Measurements from ENCODE around the gene SAAL1. TPM values are rescaled to one million over a fixed set of nuclear protein-coding genes. Genes with fewer than 3 reads are reported as not detected.

Gene SAAL1
- total RNA-seq, 1 experiment from 2014 or later = 32.1 TPM

GRCh38 chr11:18061351-18061750 lies 44.5 kb downstream of the SAAL1 start:
- no peaks in the 10 kb centered on the region for H3K9me2 ChIP-seq (ENCODE audit: insufficient read depth)
- H3K79me2 ChIP-seq (ENCODE audit: low read depth) = no peaks in the 10 kb centered on the region
- H3K9me3 ChIP-seq (ENCODE audit: insufficient read depth, low read depth) = no peaks in the 10 kb centered on the region
- intact Hi-C loops (cut with micrococcal nuclease; ENCODE audit: unreplicated experiment) = no loop called here
- ChIA-PET CTCF (no interaction called here), POLR2A (ENCODE audit: unreplicated experiment) (no interaction called here)
- no peaks in the 10 kb centered on the region for H3K36me3 ChIP-seq (ENCODE audit: low read depth)
- H3K4me2 ChIP-seq = no peak overlapping the region
- no TSS peak for BruUV-seq (replicated peaks)
- no peaks in the 10 kb centered on the region for H4K20me1 ChIP-seq (ENCODE audit: insufficient read depth)
- DNase-seq = no peak
- H3F3A ChIP-seq (ENCODE audit: insufficient read depth, low read depth) = no peaks in the 10 kb centered on the region
- no peak overlapping the region for H2AFZ ChIP-seq
- no peaks in the 10 kb centered on the region for H3K27me3 ChIP-seq (ENCODE audit: insufficient read depth, low read depth)
- no peaks in the 10 kb centered on the region for H3K4me1 ChIP-seq (replicated peaks; ENCODE audit: insufficient read depth)
- no peak overlapping the region for H3K27ac ChIP-seq
- TF ChIP-seq EZH2 (IDR thresholded peaks at IDR 0.05; ENCODE audit: low read depth) = no peak
- TF ChIP-seq CTCF (conservative IDR thresholded peaks at IDR 0.05) = no peak
- no peak overlapping the region for H3K4me3 ChIP-seq

- Histone ChIP-seq H3K9me3 (ENCODE audit: insufficient read depth, low read depth) (no peaks in the 10 kb centered on the region), H3K4me1 (replicated peaks; ENCODE audit: insufficient read depth) (no peaks in the 10 kb centered on the region), H4K20me1 (ENCODE audit: insufficient read depth) (no peaks in the 10 kb centered on the region), H3K27me3 (ENCODE audit: insufficient read depth, low read depth) (no peaks in the 10 kb centered on the region), H3K9me2 (ENCODE audit: insufficient read depth) (0 out of 2 replicates have a peak, but pooled peaks cover 4% of the 10 kb centered on the region), H3K27ac (no peak overlapping the region), H2AFZ (no peak overlapping the region), H3F3A (ENCODE audit: insufficient read depth, low read depth) (no peaks in the 10 kb centered on the region), H3K36me3 (ENCODE audit: low read depth) (no peaks in the 10 kb centered on the region), H3K4me2 (no peak overlapping the region), H3K79me2 (ENCODE audit: low read depth) (no peaks in the 10 kb centered on the region), H3K4me3 (no peak overlapping the region)
- DNase-seq = no peak
- BruUV-seq (replicated peaks) = no TSS peak
- TF ChIP-seq CTCF (conservative IDR thresholded peaks at IDR 0.05) (no peak), EZH2 (IDR thresholded peaks at IDR 0.05; ENCODE audit: low read depth) (no peak)
- intact Hi-C loops (cut with micrococcal nuclease; ENCODE audit: unreplicated experiment) = no loop called here
- ChIA-PET POLR2A (ENCODE audit: unreplicated experiment) (no interaction called here), CTCF (no interaction called here)
Measured at GRCh38 chr11:18056561-18057181, 49.2 kb downstream of the SAAL1 start.

- Histone ChIP-seq H3K4me2 (no peak overlapping the region), H4K20me1 (ENCODE audit: insufficient read depth) (no peaks in the 10 kb centered on the region), H3F3A (ENCODE audit: insufficient read depth, low read depth) (no peaks in the 10 kb centered on the region), H3K36me3 (ENCODE audit: low read depth) (no peaks in the 10 kb centered on the region), H3K9me2 (ENCODE audit: insufficient read depth) (0 out of 2 replicates have a peak, but pooled peaks cover 4% of the 10 kb centered on the region), H2AFZ (no peak overlapping the region), H3K9me3 (ENCODE audit: insufficient read depth, low read depth) (no peaks in the 10 kb centered on the region), H3K27me3 (ENCODE audit: insufficient read depth, low read depth) (no peaks in the 10 kb centered on the region), H3K27ac (no peak overlapping the region), H3K4me3 (no peak overlapping the region), H3K4me1 (replicated peaks; ENCODE audit: insufficient read depth) (no peaks in the 10 kb centered on the region), H3K79me2 (ENCODE audit: low read depth) (no peaks in the 10 kb centered on the region)
- ChIA-PET POLR2A (ENCODE audit: unreplicated experiment) (no interaction called here), CTCF (no interaction called here)
- no peak for DNase-seq
- intact Hi-C loops (cut with micrococcal nuclease; ENCODE audit: unreplicated experiment) = no loop called here
- TF ChIP-seq EZH2 (IDR thresholded peaks at IDR 0.05; ENCODE audit: low read depth) (no peak), CTCF (conservative IDR thresholded peaks at IDR 0.05) (no peak)
- no TSS peak for BruUV-seq (replicated peaks)
Measured at GRCh38 chr11:18054511-18055103, 51.3 kb downstream of the SAAL1 start.

Measured in PC-9 (cell line).